GM18951 (cell line): ENCODE data around the gene ENPP6.

Experiments
- POLR2A ChIP-seq: IDR thresholded peaks from 4 replicates; pipeline ENCODE4 v1.6.1; 2011; ENCODE audit warnings: mild to moderate bottlenecking; ENCODE audit not compliant: insufficient read length, insufficient read depth; ENCODE audit errors: extremely low read depth
- in situ Hi-C: fragments of 300-500 bp; cut with MboI; formaldehyde crosslinking; loops from one replicate; pipeline ENCODE4 v1.12.0; 2022; ENCODE audit warnings: low sequenced_read_pairs, mixed read lengths, inconsistent platforms; ENCODE audit not compliant: unreplicated experiment

Gene ENPP6

GRCh38 chr4:184193556-184194525 lies 23.8 kb downstream of the ENPP6 start:
- no peak for TF ChIP-seq POLR2A
- in situ Hi-C loops = no loop called here

- no peak for TF ChIP-seq POLR2A
- in situ Hi-C loops = no loop called here
Measured at GRCh38 chr4:184192933-184193332, 24.7 kb downstream of the ENPP6 start.

GRCh38 chr4:184191267-184191666 lies 26.4 kb downstream of the ENPP6 start:
- in situ Hi-C loops = no loop called here
- no peak for TF ChIP-seq POLR2A

- no peak for TF ChIP-seq POLR2A
- in situ Hi-C loops = no loop called here
Measured at GRCh38 chr4:184190711-184191110, 27.0 kb downstream of the ENPP6 start.

GRCh38 chr4:184189966-184190365 lies 27.7 kb downstream of the ENPP6 start:
- no peak for TF ChIP-seq POLR2A
- in situ Hi-C loops = no loop called here

GRCh38 chr4:184188443-184189400 lies 29.0 kb downstream of the ENPP6 start:
- in situ Hi-C loops = no loop called here
- no peak for TF ChIP-seq POLR2A

- no peak for TF ChIP-seq POLR2A
- in situ Hi-C loops = no loop called here
Measured at GRCh38 chr4:184177271-184177670, 40.4 kb downstream of the ENPP6 start.

- in situ Hi-C loops = loop anchor here (25.0 kb wide), 1 partner anchor 338 kb away; no protein-coding TSS in a partner anchor
- TF ChIP-seq POLR2A = no peak
Measured at GRCh38 chr4:184174571-184175488, 42.8 kb downstream of the ENPP6 start.

GRCh38 chr4:184171011-184171410 lies 46.7 kb downstream of the ENPP6 start:
- in situ Hi-C loops = loop anchor here (25.0 kb wide), 1 partner anchor 334 kb away; no protein-coding TSS in a partner anchor
- TF ChIP-seq POLR2A = no peak

GRCh38 chr4:184169225-184169867 lies 48.3 kb downstream of the ENPP6 start:
- in situ Hi-C loops = loop anchor here (25.0 kb wide), 1 partner anchor 332 kb away; no protein-coding TSS in a partner anchor
- TF ChIP-seq POLR2A = no peak

GRCh38 chr4:184168406-184169019 lies 49.2 kb downstream of the ENPP6 start:
- in situ Hi-C loops = loop anchor here (25.0 kb wide), 1 partner anchor 331 kb away; no protein-coding TSS in a partner anchor
- TF ChIP-seq POLR2A = no peak
